Gastrocnemius medialis (tissue), 4 donors: ENCODE measurements around the gene ZNF526. TPM values are rescaled to one million over a fixed set of nuclear protein-coding genes. Genes with fewer than 3 reads are reported as not detected.
"Not testable (repeated sequence)": the region's sequence is repeated elsewhere in the genome, so short reads cannot be mapped to it uniquely, and the experiment has no call there.

Experiments used
- ATAC-seq, 2 donors: fragments of 150-250 bp; one replicate each; pipeline ENCODE4 v1.9.1; 2016
- DNase-seq, 2 donors: peaks; one replicate each; pipeline ENCODE4 v3.0.0-alpha.2; 2019
- H3K27ac ChIP-seq, 4 donors: fragments of 200-600 bp; sonication (generic); 1 replicate in 1 of 4; 2 replicates in 3 of 4; pipeline ENCODE4 v1.5.1; 2016 to 2018; ENCODE audit warnings: mild to moderate bottlenecking in 2 of 4, moderate library complexity in 1 of 4
- H3K27me3 ChIP-seq, 3 donors: fragments of 200-600 bp; sonication (generic) in 2 of 3; 1 replicate in 1 of 3; 2 replicates in 2 of 3; pipeline versions ENCODE4 v1.5.1 to v1.6.0; 2016 to 2019; ENCODE audit warnings: mild to moderate bottlenecking in 1 of 3, moderate library complexity in 1 of 3
- H3K36me3 ChIP-seq, 2 donors: fragments of 200-600 bp; sonication (generic) in 1 of 2; one replicate each; pipeline ENCODE4 v1.5.1; 2017 to 2018
- H3K4me1 ChIP-seq, 2 donors: fragments of 200-600 bp; sonication (generic) in 1 of 2; one replicate each; pipeline ENCODE4 v1.5.1; 2016 to 2017; ENCODE audit warnings: mild to moderate bottlenecking in 2 of 2
- H3K4me3 ChIP-seq, 4 donors: fragments of 200-600 bp; sonication (generic) in 3 of 4; 1 replicate in 1 of 4; 2 replicates in 3 of 4; pipeline ENCODE4 v1.5.1; 2016 to 2019; ENCODE audit warnings: mild to moderate bottlenecking in 2 of 4
- H3K9me3 ChIP-seq, 3 donors: fragments of 200-600 bp; sonication (generic) in 2 of 3; 1 replicate in 1 of 3; 2 replicates in 2 of 3; pipeline ENCODE4 v1.5.1; 2016 to 2019
- POLR2A ChIP-seq, 2 donors: fragments of 450-650 bp; IDR thresholded peaks; one replicate each; pipeline ENCODE4 v1.6.1; 2017; ENCODE audit warnings: antibody characterized with exemption in 2 of 2, mild to moderate bottlenecking in 2 of 2, moderate library complexity in 2 of 2
- in situ Hi-C, 4 donors: fragments of 200-750 bp; cut with MboI; loops; one replicate each; pipeline versions ENCODE4 v1.15.0 to v1.8.0; 2017; ENCODE audit warnings: low sequenced_read_pairs in 4 of 4
- intact Hi-C: fragments of 100-400 bp; cut with DNase I; formaldehyde crosslinking; loops from one replicate; pipeline ENCODE4 v1.15.1; 2023; ENCODE audit warnings: low total_unique reads
- total RNA-seq, 4 donors: library from RNA; depleted of rRNA; stranded (reverse); fragments of >200 nt; gene quantifications; one replicate each; pipeline versions ENCODE4 v1.1.0 to v1.2.3, GENCODE V29; 2016
- TF ChIP-seq, protein P1 (sequence below), 5 experiments: fragments of 450-650 bp in 3 of 5; fragments of 200-600 bp in 2 of 5; sonication (generic) in 2 of 5; IDR thresholded peaks in 4 of 5; conservative IDR thresholded peaks in 1 of 5; 1 replicate in 4 of 5; 2 replicates in 1 of 5; pipeline ENCODE4 v1.5.1; 2016 to 2019; ENCODE audit warnings: antibody characterized with exemption in 5 of 5, mild to moderate bottlenecking in 3 of 5, moderate library complexity in 3 of 5

Gene ZNF526
- total RNA-seq, 4 donors from 2014 or later = 3.3 to 5.8 (median 4.9) TPM

DNA sequence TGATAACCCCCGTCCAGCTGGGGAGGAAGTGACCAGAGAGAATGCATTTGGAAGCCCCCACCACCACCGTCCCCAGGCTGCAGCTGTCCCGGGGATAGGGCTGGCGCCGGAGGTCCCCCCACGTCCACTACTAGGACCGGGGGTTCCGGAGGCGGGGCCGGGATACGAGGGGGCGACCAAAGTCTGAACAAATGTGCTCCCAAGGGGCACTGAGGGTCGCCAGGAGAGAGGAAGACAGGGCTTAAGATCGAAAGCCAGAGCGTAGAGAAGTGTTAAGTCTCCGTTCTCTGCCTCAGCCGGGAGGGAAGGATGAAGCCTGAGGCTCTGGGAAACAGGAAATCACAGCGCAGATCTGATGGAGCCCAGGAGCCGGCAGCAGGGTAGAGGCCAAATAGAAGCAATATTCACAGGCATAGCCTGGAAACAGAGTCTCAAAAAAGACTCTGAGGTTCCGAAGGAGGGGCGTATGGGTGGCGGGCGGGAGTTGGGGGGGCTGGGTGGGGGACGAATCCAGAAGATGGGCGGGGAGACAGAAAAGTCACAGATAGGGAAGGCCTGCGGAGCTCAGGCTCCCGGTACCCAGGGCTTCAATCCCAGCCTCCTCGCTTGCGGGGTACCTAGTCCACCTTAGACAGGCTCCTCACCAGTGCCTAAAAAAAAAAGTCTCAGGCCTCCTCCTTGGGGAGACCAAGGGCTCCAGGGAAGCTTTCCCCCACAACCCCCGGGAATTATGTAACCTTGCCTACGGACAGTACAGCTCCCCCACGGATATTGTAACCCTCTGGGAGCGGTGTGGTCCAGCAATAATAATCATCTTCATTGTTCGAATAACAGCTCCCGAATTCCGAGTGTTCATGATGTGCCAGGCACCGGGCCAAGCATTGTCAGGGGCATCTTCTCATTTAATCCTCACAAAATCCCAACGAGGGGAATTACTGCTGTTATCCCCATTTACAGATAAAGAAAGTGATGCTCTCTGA lies 35.9 kb downstream of the ZNF526 start:
- peaks cover 20 to 24% of the 10 kb centered on the region in 2 donors for H3K4me1 ChIP-seq
- in situ Hi-C loops (no loop called here), intact Hi-C loops (loop anchor here (1.0 kb wide), 1 partner anchor 12 kb away; no protein-coding TSS in a partner anchor)
- DNase-seq = peak in 1 of 2 donors; percentile 28
- H3K27me3 ChIP-seq = peaks cover 24 to 40% (median 37%) of the 10 kb centered on the region in 3 donors
- H3K36me3 ChIP-seq = no peaks in the 10 kb centered on the region
- TF ChIP-seq, protein P1, sequence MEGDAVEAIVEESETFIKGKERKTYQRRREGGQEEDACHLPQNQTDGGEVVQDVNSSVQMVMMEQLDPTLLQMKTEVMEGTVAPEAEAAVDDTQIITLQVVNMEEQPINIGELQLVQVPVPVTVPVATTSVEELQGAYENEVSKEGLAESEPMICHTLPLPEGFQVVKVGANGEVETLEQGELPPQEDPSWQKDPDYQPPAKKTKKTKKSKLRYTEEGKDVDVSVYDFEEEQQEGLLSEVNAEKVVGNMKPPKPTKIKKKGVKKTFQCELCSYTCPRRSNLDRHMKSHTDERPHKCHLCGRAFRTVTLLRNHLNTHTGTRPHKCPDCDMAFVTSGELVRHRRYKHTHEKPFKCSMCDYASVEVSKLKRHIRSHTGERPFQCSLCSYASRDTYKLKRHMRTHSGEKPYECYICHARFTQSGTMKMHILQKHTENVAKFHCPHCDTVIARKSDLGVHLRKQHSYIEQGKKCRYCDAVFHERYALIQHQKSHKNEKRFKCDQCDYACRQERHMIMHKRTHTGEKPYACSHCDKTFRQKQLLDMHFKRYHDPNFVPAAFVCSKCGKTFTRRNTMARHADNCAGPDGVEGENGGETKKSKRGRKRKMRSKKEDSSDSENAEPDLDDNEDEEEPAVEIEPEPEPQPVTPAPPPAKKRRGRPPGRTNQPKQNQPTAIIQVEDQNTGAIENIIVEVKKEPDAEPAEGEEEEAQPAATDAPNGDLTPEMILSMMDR (IDR thresholded peaks at IDR 0.05 in 4 of 5, conservative IDR thresholded peaks at IDR 0.05 in 1 of 5) = no peak
- TF ChIP-seq POLR2A (IDR thresholded peaks at IDR 0.05) = no peak
- peak overlapping the region; percentile 91 to 94 (median 92) for H3K27ac ChIP-seq
- peak in 1 of 2 donors; percentile 6 for ATAC-seq
- H3K9me3 ChIP-seq = no peaks in the 10 kb centered on the region
- H3K4me3 ChIP-seq = peak overlapping the region; percentile 60 to 90 (median 76)

DNA sequence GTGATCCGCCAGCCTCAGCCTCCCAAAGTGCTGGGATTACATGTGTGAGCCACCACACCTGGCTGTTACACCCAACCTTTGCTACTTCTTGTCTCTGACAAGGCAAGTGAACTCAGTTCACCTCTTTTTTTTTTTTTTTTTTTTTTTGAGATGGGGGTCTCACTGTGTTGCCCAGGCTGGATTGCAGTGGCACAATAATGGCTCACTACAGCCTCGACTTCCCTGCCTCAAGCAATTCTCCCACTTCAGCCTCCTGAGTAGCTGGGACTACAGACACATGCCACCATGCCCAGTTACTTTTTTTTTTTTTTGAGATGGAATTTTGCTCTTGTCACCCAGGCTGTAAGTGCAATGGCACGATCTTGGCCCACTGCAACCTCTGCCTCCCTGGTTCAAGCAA lies 37.7 kb downstream of the ZNF526 start:
- intact Hi-C loops, H3K4me1 ChIP-seq, H3K9me3 ChIP-seq, DNase-seq, in situ Hi-C loops, H3K27ac ChIP-seq, H3K4me3 ChIP-seq, ATAC-seq, H3K36me3 ChIP-seq: not testable (repeated sequence)
- H3K27me3 ChIP-seq = peaks cover 24 to 34% (median 34%) of the 10 kb centered on the region in 3 donors

DNA sequence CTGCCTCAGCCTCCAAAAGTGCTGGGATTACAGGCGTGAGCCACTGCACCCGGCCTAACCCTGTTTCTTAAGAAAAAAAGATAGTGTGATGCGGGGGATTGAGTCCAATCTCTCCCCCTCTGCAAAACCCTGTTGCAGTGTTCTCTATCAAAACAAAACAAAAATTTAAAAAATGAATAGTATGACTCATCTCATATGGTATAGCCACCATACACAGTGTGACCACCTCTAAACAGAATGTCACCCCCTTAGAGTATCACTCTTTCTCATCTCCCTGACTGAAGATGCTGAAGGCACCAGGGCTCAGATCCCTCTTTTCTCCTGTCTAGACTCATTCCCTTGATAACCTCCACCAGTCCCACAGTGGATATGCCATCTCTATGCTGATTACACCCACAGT lies 41.7 kb downstream of the ZNF526 start:
- intact Hi-C loops = no loop called here
- Histone ChIP-seq H3K4me3 (no peak overlapping the region), H3K27ac (no peak overlapping the region), H3K9me3 (no peaks in the 10 kb centered on the region), H3K27me3 (peaks cover 3 to 10% (median 6%) of the 10 kb centered on the region in 3 donors), H3K4me1 (peaks cover 0 to 4% of the 10 kb centered on the region in 2 donors), H3K36me3 (no peaks in the 10 kb centered on the region)
- no peak for TF ChIP-seq POLR2A (IDR thresholded peaks at IDR 0.05)
- TF ChIP-seq, protein P1 (IDR thresholded peaks at IDR 0.05 in 4 of 5, conservative IDR thresholded peaks at IDR 0.05 in 1 of 5) = no peak
- DNase-seq (no peak), ATAC-seq (no peak)
- in situ Hi-C loops = no loop called here

DNA sequence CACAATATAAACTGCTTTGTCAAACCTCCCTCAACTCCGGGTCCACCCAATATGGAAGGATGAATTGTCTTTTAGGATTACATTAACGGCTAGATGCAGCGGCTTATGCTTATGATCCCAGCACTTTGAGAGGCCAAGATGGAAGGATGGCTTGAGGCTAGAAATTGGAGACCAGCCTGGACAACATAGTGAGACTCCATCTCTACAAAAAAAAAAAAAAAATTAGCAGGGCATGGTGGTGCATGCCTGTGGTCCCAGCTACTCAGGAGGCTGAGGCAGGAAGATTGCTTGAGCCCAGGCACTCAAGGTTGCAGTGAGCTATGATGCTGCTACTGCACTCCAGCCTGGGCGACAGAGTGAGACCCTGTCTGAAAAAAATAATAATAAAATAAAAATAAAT lies 46.0 kb downstream of the ZNF526 start:
- intact Hi-C loops, DNase-seq, H3K27me3 ChIP-seq, in situ Hi-C loops, H3K4me3 ChIP-seq, H3K27ac ChIP-seq, H3K9me3 ChIP-seq, H3K36me3 ChIP-seq, ATAC-seq: not testable (repeated sequence)
- H3K4me1 ChIP-seq = peaks cover 20% of the 10 kb centered on the region in 2 donors

DNA sequence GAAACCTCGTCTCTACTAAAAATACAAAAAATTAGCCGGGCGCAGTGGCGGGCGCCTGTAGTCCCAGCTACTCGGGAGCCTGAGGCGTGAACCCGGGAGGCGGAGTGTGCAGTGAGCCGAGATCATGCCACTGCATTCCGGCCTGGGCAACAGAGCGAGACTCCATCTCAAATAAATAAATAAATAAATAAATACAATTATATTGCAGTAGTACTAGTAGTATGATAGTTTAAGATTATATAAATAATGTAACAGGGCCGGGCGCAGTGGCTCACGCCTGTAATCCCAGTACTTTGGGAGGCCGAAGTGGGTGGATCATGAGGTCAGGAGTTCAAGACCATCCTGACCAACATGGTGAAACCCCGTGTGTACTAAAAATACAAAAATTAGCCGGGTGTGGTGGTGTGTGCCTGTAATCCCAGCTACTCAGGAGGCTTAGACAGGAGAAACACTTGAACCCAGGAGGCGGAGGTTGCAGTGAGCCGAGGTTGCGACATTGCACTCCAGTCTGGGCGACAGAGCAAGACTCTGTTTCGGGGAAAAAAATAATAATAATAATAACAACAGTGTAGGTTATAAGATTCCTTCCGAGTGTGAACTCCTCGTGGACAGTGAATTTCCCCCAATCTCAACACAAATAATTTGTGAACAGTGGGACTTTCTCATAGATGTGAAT lies 47.0 kb downstream of the ZNF526 start:
- ATAC-seq, H3K9me3 ChIP-seq, H3K4me3 ChIP-seq, H3K27me3 ChIP-seq, H3K36me3 ChIP-seq, intact Hi-C loops, in situ Hi-C loops, DNase-seq: not testable (repeated sequence)
- peaks cover 27 to 30% of the 10 kb centered on the region in 2 donors for H3K4me1 ChIP-seq
- H3K27ac ChIP-seq = peak overlapping the region in 2 of 4 donors; percentile 97
